ENCODE data around the gene DLG5. TPM values are rescaled to one million over a fixed set of nuclear protein-coding genes. Genes with fewer than 3 reads are reported as not detected.

DLG5 gene
- total and polyA plus RNA-seq, 2 experiments from 2014 or later: 15.5 to 29.3 TPM

DNA sequence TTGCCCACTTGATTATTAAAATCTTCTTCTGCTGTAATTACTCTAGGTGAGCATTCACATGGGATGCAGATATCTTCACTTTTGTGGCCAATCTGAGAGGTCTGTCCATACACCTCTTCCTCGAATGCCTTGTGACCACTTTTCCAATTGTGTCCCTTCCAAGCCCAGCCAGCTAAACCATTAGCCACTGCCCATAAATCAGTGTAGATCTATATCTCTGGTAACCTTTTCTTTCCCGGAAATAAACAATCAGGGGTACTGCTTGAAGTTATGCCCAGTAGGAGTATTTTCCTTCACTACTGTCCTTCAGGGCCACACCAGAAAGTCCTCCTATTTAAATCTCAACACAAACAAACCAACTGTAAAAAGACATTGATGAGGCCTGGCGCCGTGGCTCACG, 184.4 kb downstream of the DLG5 start:
- no peak for TF ChIP-seq EZH2 (IDR thresholded peaks at IDR 0.05; ENCODE audit: borderline replicate concordance)
- TF ChIP-seq, protein P1, sequence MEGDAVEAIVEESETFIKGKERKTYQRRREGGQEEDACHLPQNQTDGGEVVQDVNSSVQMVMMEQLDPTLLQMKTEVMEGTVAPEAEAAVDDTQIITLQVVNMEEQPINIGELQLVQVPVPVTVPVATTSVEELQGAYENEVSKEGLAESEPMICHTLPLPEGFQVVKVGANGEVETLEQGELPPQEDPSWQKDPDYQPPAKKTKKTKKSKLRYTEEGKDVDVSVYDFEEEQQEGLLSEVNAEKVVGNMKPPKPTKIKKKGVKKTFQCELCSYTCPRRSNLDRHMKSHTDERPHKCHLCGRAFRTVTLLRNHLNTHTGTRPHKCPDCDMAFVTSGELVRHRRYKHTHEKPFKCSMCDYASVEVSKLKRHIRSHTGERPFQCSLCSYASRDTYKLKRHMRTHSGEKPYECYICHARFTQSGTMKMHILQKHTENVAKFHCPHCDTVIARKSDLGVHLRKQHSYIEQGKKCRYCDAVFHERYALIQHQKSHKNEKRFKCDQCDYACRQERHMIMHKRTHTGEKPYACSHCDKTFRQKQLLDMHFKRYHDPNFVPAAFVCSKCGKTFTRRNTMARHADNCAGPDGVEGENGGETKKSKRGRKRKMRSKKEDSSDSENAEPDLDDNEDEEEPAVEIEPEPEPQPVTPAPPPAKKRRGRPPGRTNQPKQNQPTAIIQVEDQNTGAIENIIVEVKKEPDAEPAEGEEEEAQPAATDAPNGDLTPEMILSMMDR (IDR thresholded peaks at IDR 0.05; ENCODE audit: poor library complexity): no peak
- no peak for TF ChIP-seq EZH2phosphoT487 (IDR thresholded peaks at IDR 0.05; ENCODE audit: low read depth, severe bottlenecking, unreplicated experiment)
- DNase-seq (ENCODE audit: low spot score): no peak
- 76% methylated on average over 5 of the region's 5 CpGs for WGBS (ENCODE audit: low lambda C conversion rate, missing lambda C conversion rate)

DNA sequence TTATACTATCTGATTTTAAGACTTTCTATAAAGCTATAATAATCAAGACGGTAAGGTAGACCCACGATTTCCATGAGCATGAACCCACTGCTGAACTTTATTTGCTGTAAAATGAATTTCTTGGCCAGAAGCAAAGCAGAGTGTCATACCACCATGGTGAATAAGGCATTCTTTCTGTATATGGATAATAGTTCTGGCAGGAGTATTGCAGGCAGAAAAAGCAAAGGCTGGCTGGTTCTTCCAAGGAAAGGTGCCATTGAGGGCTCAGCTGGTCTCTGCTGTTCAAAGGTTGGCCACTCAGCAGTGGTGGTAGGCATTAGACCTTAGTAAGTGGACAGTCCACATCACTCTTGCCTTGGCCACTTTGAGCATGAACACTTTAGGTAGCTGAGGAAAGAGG, 184.8 kb downstream of the DLG5 start:
- Histone ChIP-seq H3K27ac (no peak overlapping the region), H3K79me2 (no peaks in the 10 kb centered on the region), H3K9me2 (replicated peaks; ENCODE audit: insufficient read depth) (no peaks in the 10 kb centered on the region), H3K36me3 (replicated peaks; ENCODE audit: insufficient read depth, low read depth) (no peaks in the 10 kb centered on the region), H4K20me1 (ENCODE audit: insufficient read depth, poor library complexity, severe bottlenecking) (no peaks in the 10 kb centered on the region), H3K9me3 (ENCODE audit: low read depth) (peaks cover 11% of the 10 kb centered on the region), H3K4me1 (ENCODE audit: insufficient read depth) (no peaks in the 10 kb centered on the region), H3K27me3 (no peaks in the 10 kb centered on the region), H3K4me2 (no peak overlapping the region), H3K4me3 (no peak overlapping the region), H2AFZ (no peak overlapping the region)
- TF ChIP-seq EZH2phosphoT487 (IDR thresholded peaks at IDR 0.05; ENCODE audit: low read depth, severe bottlenecking, unreplicated experiment): no peak
- no peak for TF ChIP-seq EZH2 (IDR thresholded peaks at IDR 0.05; ENCODE audit: borderline replicate concordance)
- TF ChIP-seq, protein P1 (IDR thresholded peaks at IDR 0.05; ENCODE audit: poor library complexity): no peak
- no peak for DNase-seq (ENCODE audit: low spot score)
- WGBS (ENCODE audit: low lambda C conversion rate, missing lambda C conversion rate): 88% methylated on average over 2 of the region's 2 CpGs

More for the DNA sequence above, 184.4 kb downstream of the DLG5 start:
- H3K9me2 ChIP-seq (replicated peaks; ENCODE audit: insufficient read depth): no peaks in the 10 kb centered on the region
- H3K79me2 ChIP-seq: no peaks in the 10 kb centered on the region
- H3K4me1 ChIP-seq (ENCODE audit: insufficient read depth): no peaks in the 10 kb centered on the region
- H3K36me3 ChIP-seq (replicated peaks; ENCODE audit: insufficient read depth, low read depth): no peaks in the 10 kb centered on the region
- no peak overlapping the region for H3K27ac ChIP-seq
- no peak overlapping the region for H2AFZ ChIP-seq
- no peak overlapping the region for H3K4me3 ChIP-seq
- peaks cover 11% of the 10 kb centered on the region for H3K9me3 ChIP-seq (ENCODE audit: low read depth)
- H4K20me1 ChIP-seq (ENCODE audit: insufficient read depth, poor library complexity, severe bottlenecking): no peaks in the 10 kb centered on the region
- no peaks in the 10 kb centered on the region for H3K27me3 ChIP-seq
- H3K4me2 ChIP-seq: no peak overlapping the region

Small RNA genes within 50 kb of the gene (small RNA-seq; reads per million reads assigned to genes)
- gene RF00017 (not detected), gene RN7SL284P (not detected), gene RNU6-1266P (not detected)

Other genes with a start within 250 kb of the DLG5 start
- gene POLR3A, start 102.8 kb upstream of the DLG5 start, total RNA-seq: 9.8 and 10.8 TPM in 2 replicates
- gene POLR3A, start 102.8 kb upstream of the DLG5 start, polyA plus RNA-seq: 8.0 and 8.7 TPM in 2 replicates
- 2,225 and 2,372 TPM in 2 replicates for gene RPS24, start 107.1 kb upstream of the DLG5 start, total RNA-seq
- 391 and 461 TPM in 2 replicates for gene RPS24, start 107.1 kb upstream of the DLG5 start, polyA plus RNA-seq